Measurements from ENCODE around the gene HELZ. TPM values are rescaled to one million over a fixed set of nuclear protein-coding genes. Genes with fewer than 3 reads are reported as not detected.

Gene HELZ
- polyA plus RNA-seq, 2 donors, result 2.1 to 3.9 TPM

- peaks cover 0 to 3% of the 10 kb centered on the region in 2 donors for H3K9me3 ChIP-seq (ENCODE audit: control insufficient read depth in 2 of 2, insufficient read depth in 1 of 2, low read depth in 1 of 2, low read length in 1 of 2)
- no peaks in the 10 kb centered on the region for H3K27me3 ChIP-seq (ENCODE audit: control insufficient read depth in 1 of 2, insufficient read depth in 2 of 2, low read length in 2 of 2)
- WGBS, 2 donors, result 100% methylated on average over 1 of the region's 1 CpG
- peaks cover 0 to 3% of the 10 kb centered on the region in 2 donors for H3K4me1 ChIP-seq (ENCODE audit: control insufficient read depth in 2 of 2, insufficient read depth in 2 of 2, low read length in 1 of 2)
- no peak overlapping the region for H3K27ac ChIP-seq (ENCODE audit: low read depth in 2 of 2, low read length in 1 of 2)
- H3K36me3 ChIP-seq (ENCODE audit: control insufficient read depth in 2 of 2, insufficient read depth in 2 of 2, low read length in 1 of 2), result no peaks in the 10 kb centered on the region
- H3K4me3 ChIP-seq (ENCODE audit: low read depth in 1 of 2, low read length in 2 of 2), result no peak overlapping the region
Observed at GRCh38 chr17:67050066-67050465, 194.9 kb downstream of the HELZ start.

- Histone ChIP-seq H3K36me3 (ENCODE audit: control insufficient read depth in 2 of 2, insufficient read depth in 2 of 2, low read length in 1 of 2) (no peaks in the 10 kb centered on the region), H3K4me1 (ENCODE audit: control insufficient read depth in 2 of 2, insufficient read depth in 2 of 2, low read length in 1 of 2) (peaks cover 0 to 3% of the 10 kb centered on the region in 2 donors), H3K27me3 (ENCODE audit: control insufficient read depth in 1 of 2, insufficient read depth in 2 of 2, low read length in 2 of 2) (no peaks in the 10 kb centered on the region), H3K9me3 (ENCODE audit: control insufficient read depth in 2 of 2, insufficient read depth in 1 of 2, low read depth in 1 of 2, low read length in 1 of 2) (peaks cover 0 to 3% of the 10 kb centered on the region in 2 donors), H3K4me3 (ENCODE audit: low read depth in 1 of 2, low read length in 2 of 2) (no peak overlapping the region), H3K27ac (ENCODE audit: low read depth in 2 of 2, low read length in 1 of 2) (no peak overlapping the region)
- WGBS, 2 donors, result 72 to 81% methylated on average over 5 of the region's 5 CpGs
Observed at GRCh38 chr17:67049025-67049739, 195.8 kb downstream of the HELZ start.

- peaks cover 0 to 3% of the 10 kb centered on the region in 2 donors for H3K9me3 ChIP-seq (ENCODE audit: control insufficient read depth in 2 of 2, insufficient read depth in 1 of 2, low read depth in 1 of 2, low read length in 1 of 2)
- no peak overlapping the region for H3K4me3 ChIP-seq (ENCODE audit: low read depth in 1 of 2, low read length in 2 of 2)
- peaks cover 0 to 3% of the 10 kb centered on the region in 2 donors for H3K4me1 ChIP-seq (ENCODE audit: control insufficient read depth in 2 of 2, insufficient read depth in 2 of 2, low read length in 1 of 2)
- no peak overlapping the region for H3K27ac ChIP-seq (ENCODE audit: low read depth in 2 of 2, low read length in 1 of 2)
- no peaks in the 10 kb centered on the region for H3K36me3 ChIP-seq (ENCODE audit: control insufficient read depth in 2 of 2, insufficient read depth in 2 of 2, low read length in 1 of 2)
- no peaks in the 10 kb centered on the region for H3K27me3 ChIP-seq (ENCODE audit: control insufficient read depth in 1 of 2, insufficient read depth in 2 of 2, low read length in 2 of 2)
- WGBS, 2 donors, result 53 to 63% methylated on average over 1 of the region's 1 CpG
Observed at GRCh38 chr17:67047382-67047781, 197.6 kb downstream of the HELZ start.

GRCh38 chr17:67046398-67046797 lies 198.6 kb downstream of the HELZ start:
- Histone ChIP-seq H3K36me3 (ENCODE audit: control insufficient read depth in 2 of 2, insufficient read depth in 2 of 2, low read length in 1 of 2) (no peaks in the 10 kb centered on the region), H3K4me3 (ENCODE audit: low read depth in 1 of 2, low read length in 2 of 2) (no peak overlapping the region), H3K9me3 (ENCODE audit: control insufficient read depth in 2 of 2, insufficient read depth in 1 of 2, low read depth in 1 of 2, low read length in 1 of 2) (peaks cover 0 to 3% of the 10 kb centered on the region in 2 donors), H3K4me1 (ENCODE audit: control insufficient read depth in 2 of 2, insufficient read depth in 2 of 2, low read length in 1 of 2) (peaks cover 0 to 4% of the 10 kb centered on the region in 2 donors), H3K27ac (ENCODE audit: low read depth in 2 of 2, low read length in 1 of 2) (no peak overlapping the region), H3K27me3 (ENCODE audit: control insufficient read depth in 1 of 2, insufficient read depth in 2 of 2, low read length in 2 of 2) (no peaks in the 10 kb centered on the region)
- WGBS, 2 donors, result 49 to 75% methylated on average over 4 of the region's 4 CpGs

- Histone ChIP-seq H3K27me3 (ENCODE audit: control insufficient read depth in 1 of 2, insufficient read depth in 2 of 2, low read length in 2 of 2) (no peaks in the 10 kb centered on the region), H3K27ac (ENCODE audit: low read depth in 2 of 2, low read length in 1 of 2) (no peak overlapping the region), H3K36me3 (ENCODE audit: control insufficient read depth in 2 of 2, insufficient read depth in 2 of 2, low read length in 1 of 2) (no peaks in the 10 kb centered on the region), H3K4me1 (ENCODE audit: control insufficient read depth in 2 of 2, insufficient read depth in 2 of 2, low read length in 1 of 2) (peaks cover 0 to 4% of the 10 kb centered on the region in 2 donors), H3K4me3 (ENCODE audit: low read depth in 1 of 2, low read length in 2 of 2) (no peak overlapping the region), H3K9me3 (ENCODE audit: control insufficient read depth in 2 of 2, insufficient read depth in 1 of 2, low read depth in 1 of 2, low read length in 1 of 2) (peaks cover 0 to 3% of the 10 kb centered on the region in 2 donors)
- WGBS, 2 donors, result 83 to 85% methylated on average over 5 of the region's 5 CpGs
Observed at GRCh38 chr17:67044940-67045339, 200.1 kb downstream of the HELZ start.

- Histone ChIP-seq H3K4me3 (ENCODE audit: low read depth in 1 of 2, low read length in 2 of 2) (no peak within 1 kb of the TSS), H3K27ac (ENCODE audit: low read depth in 2 of 2, low read length in 1 of 2) (no peak within 1 kb of the TSS), H3K36me3 (ENCODE audit: control insufficient read depth in 2 of 2, insufficient read depth in 2 of 2, low read length in 1 of 2) (no peaks in the 10 kb centered on the region), H3K9me3 (ENCODE audit: control insufficient read depth in 2 of 2, insufficient read depth in 1 of 2, low read depth in 1 of 2, low read length in 1 of 2) (no peaks in the 10 kb centered on the region), H3K4me1 (ENCODE audit: control insufficient read depth in 2 of 2, insufficient read depth in 2 of 2, low read length in 1 of 2) (peaks cover 0 to 4% of the 10 kb centered on the region in 2 donors), H3K27me3 (ENCODE audit: control insufficient read depth in 1 of 2, insufficient read depth in 2 of 2, low read length in 2 of 2) (no peaks in the 10 kb centered on the region)
- 77 to 89% methylated on average over 32 of the region's 32 CpGs for WGBS, 2 donors
Observed at GRCh38 chr17:67044016-67044772, 200.8 kb downstream of the HELZ start, which contains the start of gene CACNG1. Gene CACNG1, plus strand, starts transcription at chr17:67044554. Its CDS starts 107 bp downstream, at chr17:67044661.

GRCh38 chr17:67043283-67043682 lies 201.7 kb downstream of the HELZ start:
- Histone ChIP-seq H3K4me1 (ENCODE audit: control insufficient read depth in 2 of 2, insufficient read depth in 2 of 2, low read length in 1 of 2) (peaks cover 0 to 4% of the 10 kb centered on the region in 2 donors), H3K9me3 (ENCODE audit: control insufficient read depth in 2 of 2, insufficient read depth in 1 of 2, low read depth in 1 of 2, low read length in 1 of 2) (no peaks in the 10 kb centered on the region), H3K27ac (ENCODE audit: low read depth in 2 of 2, low read length in 1 of 2) (no peak overlapping the region), H3K27me3 (ENCODE audit: control insufficient read depth in 1 of 2, insufficient read depth in 2 of 2, low read length in 2 of 2) (no peaks in the 10 kb centered on the region), H3K36me3 (ENCODE audit: control insufficient read depth in 2 of 2, insufficient read depth in 2 of 2, low read length in 1 of 2) (no peaks in the 10 kb centered on the region), H3K4me3 (ENCODE audit: low read depth in 1 of 2, low read length in 2 of 2) (no peak overlapping the region)
- WGBS, 2 donors, result 80 to 84% methylated on average over 12 of the region's 12 CpGs

- 55 to 59% methylated on average over 11 of the region's 11 CpGs for WGBS, 2 donors
- Histone ChIP-seq H3K27ac (ENCODE audit: low read depth in 2 of 2, low read length in 1 of 2) (no peak overlapping the region), H3K9me3 (ENCODE audit: control insufficient read depth in 2 of 2, insufficient read depth in 1 of 2, low read depth in 1 of 2, low read length in 1 of 2) (no peaks in the 10 kb centered on the region), H3K27me3 (ENCODE audit: control insufficient read depth in 1 of 2, insufficient read depth in 2 of 2, low read length in 2 of 2) (no peaks in the 10 kb centered on the region), H3K4me3 (ENCODE audit: low read depth in 1 of 2, low read length in 2 of 2) (no peak overlapping the region), H3K36me3 (ENCODE audit: control insufficient read depth in 2 of 2, insufficient read depth in 2 of 2, low read length in 1 of 2) (no peaks in the 10 kb centered on the region), H3K4me1 (ENCODE audit: control insufficient read depth in 2 of 2, insufficient read depth in 2 of 2, low read length in 1 of 2) (peaks cover 0 to 4% of the 10 kb centered on the region in 2 donors)
Observed at GRCh38 chr17:67041941-67042899, 202.8 kb downstream of the HELZ start.

- no peaks in the 10 kb centered on the region for H3K27me3 ChIP-seq (ENCODE audit: control insufficient read depth in 1 of 2, insufficient read depth in 2 of 2, low read length in 2 of 2)
- no peaks in the 10 kb centered on the region for H3K36me3 ChIP-seq (ENCODE audit: control insufficient read depth in 2 of 2, insufficient read depth in 2 of 2, low read length in 1 of 2)
- H3K27ac ChIP-seq (ENCODE audit: low read depth in 2 of 2, low read length in 1 of 2), result no peak overlapping the region
- peaks cover 0 to 4% of the 10 kb centered on the region in 2 donors for H3K4me1 ChIP-seq (ENCODE audit: control insufficient read depth in 2 of 2, insufficient read depth in 2 of 2, low read length in 1 of 2)
- H3K4me3 ChIP-seq (ENCODE audit: low read depth in 1 of 2, low read length in 2 of 2), result no peak overlapping the region
- 83 to 92% methylated on average over 7 of the region's 7 CpGs for WGBS, 2 donors
- no peaks in the 10 kb centered on the region for H3K9me3 ChIP-seq (ENCODE audit: control insufficient read depth in 2 of 2, insufficient read depth in 1 of 2, low read depth in 1 of 2, low read length in 1 of 2)
Observed at GRCh38 chr17:67041531-67041930, 203.5 kb downstream of the HELZ start.

Measured in esophagus (tissue), 2 donors.